Loucy (cell line): ENCODE results near the gene C19orf67.

Experiments
- EZH2phosphoT487 ChIP-seq: fragments of 200-600 bp; IDR thresholded peaks from 2 replicates; pipeline ENCODE4 v1.6.1; 2018; ENCODE audit warnings: antibody characterized with exemption, mild to moderate bottlenecking, moderate library complexity, borderline replicate concordance
- TF ChIP-seq, protein P1 (sequence below): fragments of 200-600 bp; sonication (generic); conservative IDR thresholded peaks from 2 replicates; pipeline ENCODE4 v1.5.1; 2014; ENCODE audit warnings: mild to moderate bottlenecking, antibody characterized with exemption, low read length

DNA sequence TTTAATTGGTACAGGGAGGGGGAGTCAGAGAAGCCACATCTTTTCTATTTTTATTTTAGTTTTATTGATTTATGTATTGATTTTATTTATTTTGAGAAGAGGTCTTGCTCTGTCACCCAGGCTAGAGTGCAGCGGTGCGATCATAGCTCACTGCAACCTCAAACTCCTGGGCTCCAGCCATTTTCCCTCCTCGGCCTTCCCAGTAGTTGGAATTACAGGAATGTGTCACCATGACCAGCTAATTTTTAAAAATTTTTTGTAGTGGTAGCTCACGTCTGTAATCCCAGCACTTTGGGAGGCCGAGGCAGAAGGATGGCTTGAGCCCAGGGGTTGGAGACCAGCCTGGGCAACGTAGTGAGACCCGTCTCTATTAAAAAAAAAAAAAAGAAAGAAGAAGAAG is 49.9 kb downstream of the C19orf67 start:
- TF ChIP-seq, protein P1, sequence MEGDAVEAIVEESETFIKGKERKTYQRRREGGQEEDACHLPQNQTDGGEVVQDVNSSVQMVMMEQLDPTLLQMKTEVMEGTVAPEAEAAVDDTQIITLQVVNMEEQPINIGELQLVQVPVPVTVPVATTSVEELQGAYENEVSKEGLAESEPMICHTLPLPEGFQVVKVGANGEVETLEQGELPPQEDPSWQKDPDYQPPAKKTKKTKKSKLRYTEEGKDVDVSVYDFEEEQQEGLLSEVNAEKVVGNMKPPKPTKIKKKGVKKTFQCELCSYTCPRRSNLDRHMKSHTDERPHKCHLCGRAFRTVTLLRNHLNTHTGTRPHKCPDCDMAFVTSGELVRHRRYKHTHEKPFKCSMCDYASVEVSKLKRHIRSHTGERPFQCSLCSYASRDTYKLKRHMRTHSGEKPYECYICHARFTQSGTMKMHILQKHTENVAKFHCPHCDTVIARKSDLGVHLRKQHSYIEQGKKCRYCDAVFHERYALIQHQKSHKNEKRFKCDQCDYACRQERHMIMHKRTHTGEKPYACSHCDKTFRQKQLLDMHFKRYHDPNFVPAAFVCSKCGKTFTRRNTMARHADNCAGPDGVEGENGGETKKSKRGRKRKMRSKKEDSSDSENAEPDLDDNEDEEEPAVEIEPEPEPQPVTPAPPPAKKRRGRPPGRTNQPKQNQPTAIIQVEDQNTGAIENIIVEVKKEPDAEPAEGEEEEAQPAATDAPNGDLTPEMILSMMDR = no peak
- TF ChIP-seq EZH2phosphoT487 = no peak
